Endometrial microvascular endothelial cells (primary cell): Measurements from ENCODE around the gene ATP8B4. TPM values are rescaled to one million over a fixed set of nuclear protein-coding genes. Genes with fewer than 3 reads are reported as not detected.
"Not testable (repeated sequence)": the region's sequence is repeated elsewhere in the genome, so short reads cannot be mapped to it uniquely, and the experiment has no call there.

Experiments used
- in situ Hi-C: cut with HindIII; loops from 2 replicates; pipeline ENCODE4 v1.10.0; 2017; ENCODE audit warnings: low sequenced_read_pairs, low pct_unique_long_range_greater_than_20kb; ENCODE audit errors: inconsistent ontology term
- total RNA-seq: library from RNA; depleted of rRNA; stranded (reverse); fragments of >200 nt; gene quantifications from one replicate; pipeline ENCODE4 v1.2.3, GENCODE V29; 2015; ENCODE audit errors: inconsistent ontology term

ATP8B4 gene
- not detected for total RNA-seq

- in situ Hi-C loops, result no loop called here
Observed at GRCh38 chr15:50119063-50120040, at the start of gene ATP8B4. ATP8B4 (minus strand) TSS chr15:50119233; CDS start chr15:50106966, 12,267 bp downstream.

DNA sequence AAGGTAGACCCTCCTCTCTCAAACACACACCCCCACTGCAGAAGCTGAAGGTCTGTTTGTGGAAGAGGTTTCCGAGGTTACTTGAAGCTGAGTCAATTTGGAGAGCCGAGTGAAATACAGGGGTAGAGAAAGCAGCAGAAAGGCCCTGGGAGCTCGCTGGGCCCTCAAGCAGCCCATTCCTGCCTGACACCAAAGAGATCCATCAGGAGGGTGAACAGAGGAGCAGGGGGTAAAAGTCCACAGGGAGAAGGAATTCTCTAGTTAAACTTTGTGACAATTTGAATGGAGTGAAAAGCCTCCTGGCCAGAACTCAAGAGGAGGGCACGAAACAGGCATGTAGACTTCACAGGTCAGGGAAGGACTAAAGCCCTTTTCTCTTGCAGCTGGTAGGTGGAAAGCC is 49.3 kb upstream of the ATP8B4 start:
- in situ Hi-C loops, result no loop called here

DNA sequence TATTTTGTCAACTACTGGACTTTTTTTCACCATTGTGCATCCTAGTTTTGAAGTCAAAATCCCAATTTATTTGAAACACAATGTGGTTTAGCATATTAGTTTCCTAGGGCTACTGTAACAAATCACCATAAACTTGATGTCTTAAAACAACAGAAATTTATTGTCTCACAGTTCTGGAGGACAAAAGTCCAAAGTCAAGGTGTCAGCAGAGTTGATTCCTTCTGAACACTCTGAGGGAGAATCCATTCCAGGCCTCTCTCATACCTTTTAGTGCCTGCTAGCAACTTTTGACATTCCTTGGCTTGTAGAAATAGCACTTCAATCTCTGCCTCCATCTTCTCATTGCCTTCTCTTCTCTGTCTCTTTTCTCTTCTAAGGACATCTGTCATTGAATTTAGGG is 48.1 kb upstream of the ATP8B4 start:
- in situ Hi-C loops, result no loop called here

GRCh38 chr15:50166216-50166615 is 47.2 kb upstream of the ATP8B4 start:
- in situ Hi-C loops, result no loop called here

GRCh38 chr15:50164458-50164857 is 45.4 kb upstream of the ATP8B4 start:
- in situ Hi-C loops, result no loop called here

DNA sequence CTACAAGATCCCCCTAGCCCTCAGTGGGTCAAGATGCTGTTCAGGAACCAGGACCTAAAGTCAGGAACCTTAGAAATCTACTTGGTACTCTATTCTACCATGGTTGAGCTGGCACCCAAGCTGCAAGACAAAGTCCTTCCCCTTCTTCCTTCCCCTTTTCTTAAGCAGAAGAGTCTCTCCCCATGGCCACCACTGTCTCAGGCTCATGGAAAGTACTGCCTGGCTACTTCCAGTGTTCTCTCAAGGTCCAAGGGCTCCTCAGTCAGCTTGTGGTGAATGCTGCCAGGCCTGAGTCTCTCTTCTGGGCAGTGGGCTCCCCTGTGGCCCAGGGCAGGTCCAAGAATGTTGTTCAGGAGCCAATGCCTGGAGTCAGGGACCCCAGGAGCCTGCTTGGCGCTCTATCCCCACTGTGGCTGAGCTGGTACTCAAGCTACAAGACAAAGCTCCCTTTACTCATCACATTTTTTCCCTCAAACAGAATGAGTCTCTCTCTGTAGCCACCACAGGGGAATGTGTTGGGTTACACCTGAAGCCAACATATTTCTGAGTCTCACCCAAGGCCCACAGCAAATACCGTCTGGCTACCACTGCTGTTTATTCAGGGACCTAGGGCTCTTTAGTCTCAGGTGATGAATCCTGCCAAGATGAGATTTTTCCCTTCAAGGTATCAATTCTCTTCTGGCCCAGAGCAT is 44.8 kb upstream of the ATP8B4 start:
- in situ Hi-C loops, result no loop called here

DNA sequence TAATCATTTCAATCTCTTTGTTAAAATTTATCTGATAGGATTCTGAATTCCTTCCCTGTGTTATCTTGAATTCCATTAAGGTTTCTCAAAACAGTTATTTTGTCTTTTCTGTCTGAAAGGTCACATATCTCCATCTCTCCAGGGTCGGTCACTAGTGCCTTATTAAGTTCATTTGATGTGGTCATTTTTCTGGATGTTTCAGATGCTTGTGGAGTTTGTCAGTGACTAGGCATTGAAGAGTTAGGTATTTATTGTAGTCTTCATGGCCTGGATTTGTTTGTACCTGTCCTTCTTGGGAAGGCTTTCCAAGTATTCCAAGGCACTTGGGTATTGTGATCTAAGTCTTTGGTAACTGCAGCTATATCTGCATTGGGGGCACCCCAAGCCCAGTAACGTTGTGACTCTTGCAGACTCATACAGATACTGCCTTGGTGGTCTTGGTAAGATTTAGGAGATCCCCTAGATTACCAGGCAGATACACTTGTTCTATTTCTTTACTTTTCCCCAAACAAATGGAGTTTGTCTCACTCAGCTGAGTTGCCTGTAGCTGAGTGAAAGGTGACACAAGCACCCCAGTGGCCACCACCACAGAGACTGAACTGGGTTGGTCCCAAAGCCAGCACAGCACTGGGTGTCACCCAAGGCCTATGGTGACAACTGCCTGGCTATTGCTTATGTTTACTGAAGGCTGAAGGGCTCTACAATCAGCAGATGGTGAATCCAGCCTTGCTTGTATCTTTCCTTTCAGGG is 44.1 kb upstream of the ATP8B4 start:
- in situ Hi-C loops, result no loop called here

DNA sequence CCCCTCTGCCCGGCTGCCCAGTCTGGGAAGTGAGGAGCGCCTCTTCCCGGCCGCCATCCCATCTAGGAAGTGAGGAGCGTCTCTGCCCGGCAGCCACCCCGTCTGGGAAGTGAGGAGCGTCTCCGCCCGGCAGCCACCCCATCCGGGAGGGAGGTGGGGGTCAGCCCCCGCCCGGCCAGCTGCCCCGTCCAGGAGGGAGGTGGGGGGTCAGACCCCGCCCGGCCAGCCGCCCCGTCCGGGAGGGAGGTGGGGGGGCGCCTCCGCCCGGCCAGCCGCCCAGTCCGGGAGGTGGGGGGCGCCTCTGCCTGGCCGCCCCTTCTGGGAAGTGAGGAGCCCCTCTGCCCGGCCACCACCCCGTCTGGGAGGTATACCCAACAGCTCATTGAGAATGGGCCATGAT is 39.2 kb upstream of the ATP8B4 start:
- in situ Hi-C loops, result not testable (repeated sequence)

GRCh38 chr15:50151476-50151875 is 32.4 kb upstream of the ATP8B4 start:
- in situ Hi-C loops, result no loop called here

- in situ Hi-C loops, result no loop called here
Observed at GRCh38 chr15:50150851-50151250, 31.8 kb upstream of the ATP8B4 start.

DNA sequence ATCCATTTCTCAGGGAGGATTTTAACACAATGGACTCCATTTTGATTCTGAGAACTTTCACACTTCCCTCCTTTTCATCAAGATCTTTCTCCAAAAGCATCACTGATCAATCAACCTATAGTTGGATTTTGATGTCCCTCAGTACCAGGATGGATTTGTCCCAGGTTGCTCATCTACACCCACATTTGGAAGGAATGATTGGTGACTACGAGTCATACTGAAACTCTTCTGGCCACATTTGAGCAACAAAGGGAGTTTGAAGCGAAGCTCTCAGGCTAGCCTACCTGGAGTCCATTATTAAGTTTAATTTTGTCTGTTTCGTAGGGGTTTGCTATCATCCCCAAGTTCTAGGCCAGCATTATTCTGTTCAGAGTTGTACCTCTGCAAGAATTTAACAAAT is 31.3 kb upstream of the ATP8B4 start:
- in situ Hi-C loops, result no loop called here

DNA sequence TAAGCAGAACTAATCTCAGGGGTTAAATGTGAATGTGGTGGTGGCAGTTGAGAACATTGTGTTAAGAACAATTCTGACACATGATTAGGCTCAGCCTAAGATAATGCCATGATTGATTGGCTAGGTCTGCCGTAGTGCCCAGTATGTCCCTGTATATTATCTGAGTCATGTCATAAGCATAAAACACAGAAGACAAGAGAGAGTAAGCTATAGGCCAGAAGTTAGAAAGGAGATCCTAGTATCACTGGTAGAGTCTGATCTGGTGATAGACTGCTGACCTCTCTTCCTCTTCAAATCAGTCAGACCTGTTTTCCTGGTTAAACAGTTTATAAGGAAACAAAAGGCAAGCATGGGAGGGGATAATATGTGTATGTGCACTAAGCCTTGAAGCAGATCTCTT is 30.1 kb upstream of the ATP8B4 start:
- in situ Hi-C loops, result no loop called here

GRCh38 chr15:50148362-50148963 is 29.4 kb upstream of the ATP8B4 start:
- in situ Hi-C loops, result no loop called here

DNA sequence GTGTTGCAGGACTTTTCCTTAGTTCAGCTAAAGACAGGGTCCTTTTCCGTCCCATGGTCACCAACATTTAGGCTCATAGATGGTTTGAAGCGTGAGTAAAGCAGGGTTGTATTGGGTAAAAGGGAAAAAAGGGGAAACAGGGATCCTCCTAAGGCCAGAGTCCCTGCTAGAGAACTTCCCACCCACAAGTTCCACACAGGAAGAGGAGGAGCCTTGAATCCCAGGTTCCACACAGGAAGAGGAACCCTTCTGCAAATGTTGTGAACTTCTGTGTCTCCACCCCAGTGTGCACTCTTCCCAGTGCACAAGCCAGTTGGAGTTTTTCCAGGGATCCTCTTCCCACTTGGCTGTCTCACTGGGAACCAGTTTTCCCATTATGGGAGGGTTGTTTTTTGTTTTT is 27.6 kb upstream of the ATP8B4 start:
- in situ Hi-C loops, result no loop called here

DNA sequence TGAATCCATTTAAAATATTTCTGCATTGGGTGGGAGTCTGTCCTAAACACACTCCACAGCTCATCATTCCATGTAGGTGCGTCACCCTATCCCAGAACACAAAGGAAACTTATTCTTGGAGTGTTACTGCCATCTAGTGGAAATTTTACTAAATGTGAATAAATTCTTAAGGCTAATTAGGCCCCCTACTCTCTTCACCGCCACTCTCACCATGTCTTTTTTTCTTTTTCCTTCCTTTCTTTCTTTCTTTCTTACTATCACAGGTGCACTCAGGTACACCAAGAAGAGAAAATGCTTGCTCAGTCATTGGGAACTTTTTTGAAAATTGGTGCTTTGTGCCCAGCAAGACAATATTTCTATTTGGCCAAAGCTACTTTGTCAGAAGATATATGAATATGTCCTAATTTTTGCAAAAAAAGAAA is 26.4 kb upstream of the ATP8B4 start:
- in situ Hi-C loops, result no loop called here

GRCh38 chr15:50144341-50145120 is 25.5 kb upstream of the ATP8B4 start:
- in situ Hi-C loops, result no loop called here

- in situ Hi-C loops, result no loop called here
Observed at GRCh38 chr15:50143255-50143860, 24.3 kb upstream of the ATP8B4 start.

DNA sequence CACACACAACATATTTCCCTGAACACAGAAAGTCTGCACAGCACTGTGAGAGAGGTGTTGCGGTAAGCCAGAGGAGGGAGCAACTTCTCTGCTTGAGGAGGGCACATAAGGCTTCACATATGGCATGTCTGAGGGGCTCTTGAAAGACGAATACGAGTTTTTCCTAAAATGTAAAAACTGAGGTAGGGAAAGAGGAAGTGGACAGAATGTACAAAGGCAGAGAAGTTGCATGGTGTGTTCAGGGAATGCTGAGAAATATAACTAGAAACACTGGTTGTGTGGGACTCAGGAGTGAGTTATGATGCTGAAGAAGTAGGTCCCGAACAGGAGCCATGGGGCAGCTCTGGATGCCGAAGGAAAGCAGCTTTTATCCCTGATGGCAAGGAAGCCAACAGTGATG is 22.8 kb upstream of the ATP8B4 start:
- in situ Hi-C loops, result no loop called here
